GM12878 (cell line): ENCODE data around the gene NFIX. TPM values are rescaled to one million over a fixed set of nuclear protein-coding genes. Genes with fewer than 3 reads are reported as not detected.

ENCODE experiments used
- ATAC-seq: fragments of 200-7000 bp; cut with Tn5 transposase; 3 replicates; pipeline ENCODE4 v1.9.1; 2020; ENCODE audit warnings: mild to moderate bottlenecking, moderate library complexity
- BruUV-seq: library from RNA; stranded (reverse); fragments of 400-500 nt; replicated peaks from 2 replicates; lab custom pipeline; 2021; lab: Mats Ljungman, UMichigan
- CTCF ChIA-PET: fragments of 300-600 bp; sonication (Branson Sonifier 250); formaldehyde crosslinking; extraction: SDS; loops from one replicate; lab custom pipeline; 2021; ENCODE audit warnings: inconsistent platforms; lab: Yijun Ruan, JAX
- POLR2A ChIA-PET: fragments of 350-600 bp; formaldehyde crosslinking; extraction: SDS; loops from one replicate; lab custom pipeline; 2021; ENCODE audit warnings: inconsistent platforms; lab: Charles Lee
- RAD21 ChIA-PET: fragments of 300-600 bp; sonication (Branson Sonifier 250); formaldehyde crosslinking; loops from one replicate; lab custom pipeline; 2023; ENCODE audit warnings: antibody characterized with exemption; ENCODE audit not compliant: unreplicated experiment; lab: Charles Lee
- SMC1A ChIA-PET: fragments of 300-600 bp; sonication (Branson Sonifier 250); formaldehyde crosslinking; loops from one replicate; lab custom pipeline; 2023; ENCODE audit not compliant: unreplicated experiment, uncharacterized antibody; lab: Charles Lee
- DNase-seq: peaks from one replicate; pipeline ENCODE4 v3.0.0-alpha.2; 2011; ENCODE audit warnings: low read depth, low spot score
- FAIRE-seq: peaks from 3 replicates; lab custom pipeline; 2011; peaks lifted over from hg19 to GRCh38; lab: Jason Lieb, UNC
- H2AFZ ChIP-seq: 2 replicates; pipeline ENCODE4 v1.6.0; 2011; ENCODE audit warnings: low read depth, low read length, control low read depth; ENCODE audit not compliant: control insufficient read depth
- H3K27ac ChIP-seq: 2 replicates; pipeline ENCODE4 v1.5.1; 2011; ENCODE audit warnings: control low read depth; ENCODE audit not compliant: control insufficient read depth, insufficient read depth
- H3K27me3 ChIP-seq, 2 experiments: replicated peaks in 1 of 2; 2 replicates each; pipeline versions ENCODE4 v1.6.0 to v1.6.1; 2011; ENCODE audit warnings: low read length in 1 of 2; ENCODE audit not compliant: control insufficient read depth in 2 of 2, insufficient read depth in 2 of 2
- H3K36me3 ChIP-seq, 2 experiments: 2 replicates each; pipeline ENCODE4 v1.5.1; 2011; ENCODE audit warnings: low read length in 1 of 2; ENCODE audit not compliant: control insufficient read depth in 2 of 2, insufficient read depth in 2 of 2
- H3K4me1 ChIP-seq: 2 replicates; pipeline ENCODE4 v1.6.1; 2011; ENCODE audit warnings: mild to moderate bottlenecking, low read length, moderate library complexity, mixed read lengths; ENCODE audit not compliant: control insufficient read depth, insufficient read depth
- H3K4me2 ChIP-seq: 2 replicates; pipeline ENCODE4 v1.6.0; 2011; ENCODE audit warnings: control low read depth; ENCODE audit not compliant: control insufficient read depth, insufficient read depth
- H3K4me3 ChIP-seq: fragments of 200-600 bp; sonication (generic); 2 replicates; pipeline ENCODE4 v1.5.1; 2016
- H3K79me2 ChIP-seq: 2 replicates; pipeline ENCODE4 v1.6.0; 2011; ENCODE audit warnings: low read length; ENCODE audit not compliant: control insufficient read depth, insufficient read depth
- H3K9ac ChIP-seq: 2 replicates; pipeline ENCODE4 v1.8.0; 2011; ENCODE audit warnings: low read length, control low read depth, mixed read lengths; ENCODE audit not compliant: control insufficient read depth, insufficient read depth
- H3K9me3 ChIP-seq: replicated peaks from 3 replicates; pipeline ENCODE4 v1.5.1; 2011; ENCODE audit warnings: mild to moderate bottlenecking, low read length; ENCODE audit not compliant: control insufficient read depth, insufficient read depth
- H4K20me1 ChIP-seq: 2 replicates; pipeline ENCODE4 v1.6.0; 2011; ENCODE audit not compliant: control insufficient read depth, insufficient read depth
- HDAC6 ChIP-seq: fragments of 200-600 bp; sonication (generic); IDR thresholded peaks from one replicate; pipeline ENCODE4 v1.8.0; 2017; ENCODE audit warnings: antibody characterized with exemption; ENCODE audit not compliant: unreplicated experiment
- MTA2 ChIP-seq: fragments of 450-650 bp; IDR thresholded peaks from 2 replicates; pipeline ENCODE4 v1.6.1; 2016; ENCODE audit warnings: low read depth, mild to moderate bottlenecking, moderate library complexity
- MTA3 ChIP-seq: IDR thresholded peaks from 2 replicates; pipeline ENCODE4 v1.6.1; 2012; ENCODE audit warnings: low read length, inconsistent platforms, borderline replicate concordance
- NFIC ChIP-seq: IDR thresholded peaks from 2 replicates; pipeline ENCODE4 v1.6.1; 2012; ENCODE audit warnings: low read depth, mild to moderate bottlenecking, inconsistent platforms, low read length, moderate library complexity
- SMAD5 ChIP-seq: IDR thresholded peaks from 2 replicates; pipeline ENCODE4 v1.6.1; 2016; ENCODE audit warnings: antibody characterized with exemption, low read depth
- ZNF384 ChIP-seq: IDR thresholded peaks from 2 replicates; pipeline ENCODE4 v1.6.1; 2012; ENCODE audit warnings: low read depth, mild to moderate bottlenecking, low read length, improper control_type of control experiment, borderline replicate concordance
- WGBS: methylation state at CpG from one replicate; pipeline ENCODE4 v1.1.6; 2016; ENCODE audit warnings: low lambda C conversion rate; ENCODE audit not compliant: insufficient replicate concordance, insufficient coverage; ENCODE audit errors: missing lambda C conversion rate; 5-methylcytosine and 5-hydroxymethylcytosine counted together
- in situ Hi-C: fragments of 300-500 bp; cut with MboI; formaldehyde crosslinking; loops from 9 replicates; pipeline ENCODE4 v1.14.3; 2018; ENCODE audit warnings: mixed read lengths
- intact Hi-C: fragments of 100-400 bp; cut with micrococcal nuclease; formaldehyde crosslinking; loops from one replicate; pipeline ENCODE4 v1.14.2; 2022; ENCODE audit not compliant: unreplicated experiment
- polyA plus RNA-seq, 11 experiments: library from polyadenylated mRNA; depleted of rRNA in 4 of 11; unstranded in 6 of 11; stranded (reverse) in 5 of 11; fragments of >200 nt; fragmentation: Nextera tagmentation in 4 of 11; fragmentation: Illumina TruSeq in 1 of 11; extraction: Ambion mirVana in 4 of 11; extraction: Trizol in 1 of 11; gene quantifications; 1 replicate in 1 of 11; 2 replicates in 10 of 11; pipeline versions ENCODE4 v1.2.1 to v1.2.3, GENCODE V29; 2011 to 2016; ENCODE audit warnings: inconsistent platforms in 2 of 11, missing spikeins in 2 of 11, low read depth in 1 of 11
- total RNA-seq, 4 experiments: library from RNA; depleted of rRNA in 3 of 4; stranded (reverse); fragments of >200 nt in 3 of 4; fragmentation: Illumina TruSeq in 1 of 4; extraction: Trizol in 1 of 4; gene quantifications; 2 replicates each; pipeline versions ENCODE4 v1.2.1 to v1.2.3, GENCODE V29; 2013 to 2021
- TF ChIP-seq, protein P1 (sequence below): IDR thresholded peaks from 2 replicates; pipeline ENCODE4 v1.6.1; 2012; ENCODE audit warnings: low read depth, low read length, improper control_type of control experiment
- TF ChIP-seq, protein P2 (sequence below): fragments of 450-650 bp; conservative IDR thresholded peaks from 2 replicates; pipeline ENCODE4 v1.6.1; 2017; ENCODE audit warnings: mild to moderate bottlenecking, moderate library complexity
- TF ChIP-seq, protein P3 (sequence below): IDR thresholded peaks from 2 replicates; pipeline ENCODE4 v1.6.1; 2012; ENCODE audit warnings: low read depth, low read length, improper control_type of control experiment
- TF ChIP-seq, protein P4 (sequence below): fragments of 450-650 bp; formaldehyde crosslinking; IDR thresholded peaks from 2 replicates; pipeline ENCODE4 v1.4.0; 2020; ENCODE audit warnings: mild to moderate bottlenecking, moderate library complexity

Gene NFIX
- total and polyA plus RNA-seq, 10 of the 15 experiments (the other 5 are each of a cell fraction or from before 2014, with no cell fraction given), result 0.02 to 2.2 (median 0.28) TPM

- Histone ChIP-seq H3K36me3 (no peaks in the 10 kb centered on the region), H3K4me1 (no peaks in the 10 kb centered on the region), H2AFZ (no peak overlapping the region), H3K4me3 (no peak overlapping the region), H3K27ac (no peak overlapping the region), H4K20me1 (no peaks in the 10 kb centered on the region), H3K27me3 (peaks cover 1 to 3% of the 10 kb centered on the region in 2 experiments; a peak in 3 of 4 replicates), H3K79me2 (no peaks in the 10 kb centered on the region), H3K9me3 (no peaks in the 10 kb centered on the region), H3K9ac (no peak overlapping the region), H3K4me2 (no peak overlapping the region)
- ChIA-PET POLR2A (interaction anchor here (0.5 kb wide), 1 partner anchor 187 kb away, joined by 3 read pairs; no protein-coding TSS in a partner anchor), CTCF (no interaction called here), RAD21 (no interaction called here), SMC1A (no interaction called here)
- no peak for DNase-seq
- ATAC-seq, result no peak
- in situ Hi-C loops, result no loop called here
- 72% methylated on average over 8 of the region's 8 CpGs for WGBS
- no peak for TF ChIP-seq MTA2
- TF ChIP-seq HDAC6, result no peak
- TF ChIP-seq, protein P1, sequence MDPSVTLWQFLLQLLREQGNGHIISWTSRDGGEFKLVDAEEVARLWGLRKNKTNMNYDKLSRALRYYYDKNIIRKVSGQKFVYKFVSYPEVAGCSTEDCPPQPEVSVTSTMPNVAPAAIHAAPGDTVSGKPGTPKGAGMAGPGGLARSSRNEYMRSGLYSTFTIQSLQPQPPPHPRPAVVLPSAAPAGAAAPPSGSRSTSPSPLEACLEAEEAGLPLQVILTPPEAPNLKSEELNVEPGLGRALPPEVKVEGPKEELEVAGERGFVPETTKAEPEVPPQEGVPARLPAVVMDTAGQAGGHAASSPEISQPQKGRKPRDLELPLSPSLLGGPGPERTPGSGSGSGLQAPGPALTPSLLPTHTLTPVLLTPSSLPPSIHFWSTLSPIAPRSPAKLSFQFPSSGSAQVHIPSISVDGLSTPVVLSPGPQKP, result no peak
- TF ChIP-seq, protein P2, sequence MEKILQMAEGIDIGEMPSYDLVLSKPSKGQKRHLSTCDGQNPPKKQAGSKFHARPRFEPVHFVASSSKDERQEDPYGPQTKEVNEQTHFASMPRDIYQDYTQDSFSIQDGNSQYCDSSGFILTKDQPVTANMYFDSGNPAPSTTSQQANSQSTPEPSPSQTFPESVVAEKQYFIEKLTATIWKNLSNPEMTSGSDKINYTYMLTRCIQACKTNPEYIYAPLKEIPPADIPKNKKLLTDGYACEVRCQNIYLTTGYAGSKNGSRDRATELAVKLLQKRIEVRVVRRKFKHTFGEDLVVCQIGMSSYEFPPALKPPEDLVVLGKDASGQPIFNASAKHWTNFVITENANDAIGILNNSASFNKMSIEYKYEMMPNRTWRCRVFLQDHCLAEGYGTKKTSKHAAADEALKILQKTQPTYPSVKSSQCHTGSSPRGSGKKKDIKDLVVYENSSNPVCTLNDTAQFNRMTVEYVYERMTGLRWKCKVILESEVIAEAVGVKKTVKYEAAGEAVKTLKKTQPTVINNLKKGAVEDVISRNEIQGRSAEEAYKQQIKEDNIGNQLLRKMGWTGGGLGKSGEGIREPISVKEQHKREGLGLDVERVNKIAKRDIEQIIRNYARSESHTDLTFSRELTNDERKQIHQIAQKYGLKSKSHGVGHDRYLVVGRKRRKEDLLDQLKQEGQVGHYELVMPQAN, result no peak
- no peak for TF ChIP-seq MTA3
- TF ChIP-seq NFIC, result no peak
- no peak for TF ChIP-seq SMAD5
- TF ChIP-seq, protein P3, sequence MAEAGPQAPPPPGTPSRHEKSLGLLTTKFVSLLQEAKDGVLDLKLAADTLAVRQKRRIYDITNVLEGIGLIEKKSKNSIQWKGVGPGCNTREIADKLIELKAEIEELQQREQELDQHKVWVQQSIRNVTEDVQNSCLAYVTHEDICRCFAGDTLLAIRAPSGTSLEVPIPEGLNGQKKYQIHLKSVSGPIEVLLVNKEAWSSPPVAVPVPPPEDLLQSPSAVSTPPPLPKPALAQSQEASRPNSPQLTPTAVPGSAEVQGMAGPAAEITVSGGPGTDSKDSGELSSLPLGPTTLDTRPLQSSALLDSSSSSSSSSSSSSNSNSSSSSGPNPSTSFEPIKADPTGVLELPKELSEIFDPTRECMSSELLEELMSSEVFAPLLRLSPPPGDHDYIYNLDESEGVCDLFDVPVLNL, result no peak
- TF ChIP-seq, protein P4, sequence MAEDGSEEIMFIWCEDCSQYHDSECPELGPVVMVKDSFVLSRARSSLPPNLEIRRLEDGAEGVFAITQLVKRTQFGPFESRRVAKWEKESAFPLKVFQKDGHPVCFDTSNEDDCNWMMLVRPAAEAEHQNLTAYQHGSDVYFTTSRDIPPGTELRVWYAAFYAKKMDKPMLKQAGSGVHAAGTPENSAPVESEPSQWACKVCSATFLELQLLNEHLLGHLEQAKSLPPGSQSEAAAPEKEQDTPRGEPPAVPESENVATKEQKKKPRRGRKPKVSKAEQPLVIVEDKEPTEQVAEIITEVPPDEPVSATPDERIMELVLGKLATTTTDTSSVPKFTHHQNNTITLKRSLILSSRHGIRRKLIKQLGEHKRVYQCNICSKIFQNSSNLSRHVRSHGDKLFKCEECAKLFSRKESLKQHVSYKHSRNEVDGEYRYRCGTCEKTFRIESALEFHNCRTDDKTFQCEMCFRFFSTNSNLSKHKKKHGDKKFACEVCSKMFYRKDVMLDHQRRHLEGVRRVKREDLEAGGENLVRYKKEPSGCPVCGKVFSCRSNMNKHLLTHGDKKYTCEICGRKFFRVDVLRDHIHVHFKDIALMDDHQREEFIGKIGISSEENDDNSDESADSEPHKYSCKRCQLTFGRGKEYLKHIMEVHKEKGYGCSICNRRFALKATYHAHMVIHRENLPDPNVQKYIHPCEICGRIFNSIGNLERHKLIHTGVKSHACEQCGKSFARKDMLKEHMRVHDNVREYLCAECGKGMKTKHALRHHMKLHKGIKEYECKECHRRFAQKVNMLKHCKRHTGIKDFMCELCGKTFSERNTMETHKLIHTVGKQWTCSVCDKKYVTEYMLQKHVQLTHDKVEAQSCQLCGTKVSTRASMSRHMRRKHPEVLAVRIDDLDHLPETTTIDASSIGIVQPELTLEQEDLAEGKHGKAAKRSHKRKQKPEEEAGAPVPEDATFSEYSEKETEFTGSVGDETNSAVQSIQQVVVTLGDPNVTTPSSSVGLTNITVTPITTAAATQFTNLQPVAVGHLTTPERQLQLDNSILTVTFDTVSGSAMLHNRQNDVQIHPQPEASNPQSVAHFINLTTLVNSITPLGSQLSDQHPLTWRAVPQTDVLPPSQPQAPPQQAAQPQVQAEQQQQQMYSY (CRISPR knock-in tag), result no peak
- TF ChIP-seq ZNF384, result no peak
- intact Hi-C loops, result no loop called here
- no peak for FAIRE-seq
- BruUV-seq, result no TSS peak
These were observed 81.0 kb downstream of the NFIX start for GRCh38 chr19:13076320-13076719.
